AG09319 (cell line): ENCODE data around the gene CATSPERZ.

ENCODE experiments used
- DNase-seq: peaks from one replicate; pipeline ENCODE4 v3.0.0-alpha.2; 2010; ENCODE audit warnings: low read depth; ENCODE audit errors: extremely low read depth
- TF ChIP-seq, protein P1 (sequence below): IDR thresholded peaks from 2 replicates; pipeline ENCODE4 v1.5.1; 2011; ENCODE audit warnings: low read depth, mild to moderate bottlenecking, inconsistent platforms, low read length, moderate library complexity

Gene CATSPERZ

DNA sequence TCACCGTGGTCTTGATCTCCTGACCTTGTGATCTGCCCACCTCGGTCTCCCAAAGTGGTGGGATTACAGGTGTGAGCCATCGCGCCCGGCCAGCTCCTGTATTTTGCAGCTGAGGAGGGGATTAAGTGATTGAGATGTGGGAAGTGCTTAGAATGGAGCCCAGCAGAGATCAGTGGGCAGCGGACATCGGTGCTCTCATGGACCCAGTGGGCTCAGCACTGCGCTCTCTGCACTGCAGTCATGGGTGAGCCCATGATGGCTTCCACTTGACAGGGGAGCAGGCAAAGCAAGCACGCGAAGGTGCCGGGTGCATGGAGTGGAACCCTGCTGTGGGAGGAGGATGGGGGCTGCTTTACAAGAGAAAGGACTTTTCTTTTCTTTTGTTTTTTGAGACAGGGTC is 30.7 kb downstream of the CATSPERZ start:
- no peak for DNase-seq
- TF ChIP-seq, protein P1, sequence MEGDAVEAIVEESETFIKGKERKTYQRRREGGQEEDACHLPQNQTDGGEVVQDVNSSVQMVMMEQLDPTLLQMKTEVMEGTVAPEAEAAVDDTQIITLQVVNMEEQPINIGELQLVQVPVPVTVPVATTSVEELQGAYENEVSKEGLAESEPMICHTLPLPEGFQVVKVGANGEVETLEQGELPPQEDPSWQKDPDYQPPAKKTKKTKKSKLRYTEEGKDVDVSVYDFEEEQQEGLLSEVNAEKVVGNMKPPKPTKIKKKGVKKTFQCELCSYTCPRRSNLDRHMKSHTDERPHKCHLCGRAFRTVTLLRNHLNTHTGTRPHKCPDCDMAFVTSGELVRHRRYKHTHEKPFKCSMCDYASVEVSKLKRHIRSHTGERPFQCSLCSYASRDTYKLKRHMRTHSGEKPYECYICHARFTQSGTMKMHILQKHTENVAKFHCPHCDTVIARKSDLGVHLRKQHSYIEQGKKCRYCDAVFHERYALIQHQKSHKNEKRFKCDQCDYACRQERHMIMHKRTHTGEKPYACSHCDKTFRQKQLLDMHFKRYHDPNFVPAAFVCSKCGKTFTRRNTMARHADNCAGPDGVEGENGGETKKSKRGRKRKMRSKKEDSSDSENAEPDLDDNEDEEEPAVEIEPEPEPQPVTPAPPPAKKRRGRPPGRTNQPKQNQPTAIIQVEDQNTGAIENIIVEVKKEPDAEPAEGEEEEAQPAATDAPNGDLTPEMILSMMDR = no peak

DNA sequence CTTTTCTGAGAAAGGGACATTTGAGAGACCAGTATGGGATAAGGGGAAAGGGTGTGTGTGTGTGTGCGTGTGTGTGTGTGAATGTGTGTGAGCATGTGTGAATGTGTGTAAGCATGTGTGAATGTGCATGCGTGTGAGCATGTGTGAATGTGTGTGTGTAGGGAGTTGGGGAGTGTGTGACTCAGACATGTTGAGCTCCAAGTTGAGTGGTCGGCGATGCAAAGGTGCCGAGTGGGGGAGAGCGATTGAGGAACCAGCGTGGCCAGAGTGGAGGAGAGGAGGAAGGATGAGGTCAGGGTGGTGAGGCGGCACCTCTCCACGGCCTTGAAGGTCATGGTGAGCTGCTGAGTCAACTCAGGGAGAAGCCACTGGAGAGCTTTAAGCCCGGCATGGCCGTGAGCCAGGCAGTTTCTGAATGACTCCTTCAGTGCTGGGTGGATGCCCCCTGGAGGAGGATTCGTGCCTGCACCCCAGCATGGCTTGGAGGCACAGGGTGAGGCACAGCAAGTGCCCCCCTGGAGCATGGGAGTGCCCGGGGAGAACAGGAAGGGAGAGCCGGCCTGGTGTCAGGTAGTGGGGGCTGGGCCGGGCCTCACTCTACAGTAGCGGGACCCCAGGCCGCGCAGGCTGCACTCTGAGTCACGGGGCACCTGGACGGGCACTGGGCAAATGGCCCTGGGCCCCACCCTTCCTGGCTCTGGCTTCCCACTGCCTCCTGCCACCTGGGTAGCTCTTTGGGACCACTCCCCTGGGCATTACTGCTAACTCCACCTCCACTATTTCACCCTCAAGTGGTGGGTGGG is 31.6 kb downstream of the CATSPERZ start:
- TF ChIP-seq, protein P1 = peak; percentile 76
- DNase-seq = peak; percentile 75

DNA sequence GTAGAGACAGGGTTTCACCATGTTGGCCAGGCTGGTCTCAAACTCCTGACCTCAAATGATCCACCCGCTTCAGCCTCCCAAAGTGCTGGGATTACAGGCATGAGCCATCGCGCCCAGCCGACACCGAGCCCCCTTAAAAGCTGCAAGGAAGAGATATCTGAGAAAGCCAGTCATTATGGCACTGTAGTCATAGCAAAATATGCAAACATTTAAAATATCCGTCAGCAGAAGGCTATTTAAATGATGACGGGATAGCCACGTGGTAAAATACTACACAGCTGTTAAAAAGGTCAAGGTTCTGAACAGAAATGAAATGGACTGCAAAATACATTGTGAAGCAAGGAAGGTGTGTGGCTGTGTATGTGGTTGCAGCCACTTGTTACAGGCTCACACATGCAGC is 33.4 kb downstream of the CATSPERZ start:
- no peak for DNase-seq
- TF ChIP-seq, protein P1 = no peak

DNA sequence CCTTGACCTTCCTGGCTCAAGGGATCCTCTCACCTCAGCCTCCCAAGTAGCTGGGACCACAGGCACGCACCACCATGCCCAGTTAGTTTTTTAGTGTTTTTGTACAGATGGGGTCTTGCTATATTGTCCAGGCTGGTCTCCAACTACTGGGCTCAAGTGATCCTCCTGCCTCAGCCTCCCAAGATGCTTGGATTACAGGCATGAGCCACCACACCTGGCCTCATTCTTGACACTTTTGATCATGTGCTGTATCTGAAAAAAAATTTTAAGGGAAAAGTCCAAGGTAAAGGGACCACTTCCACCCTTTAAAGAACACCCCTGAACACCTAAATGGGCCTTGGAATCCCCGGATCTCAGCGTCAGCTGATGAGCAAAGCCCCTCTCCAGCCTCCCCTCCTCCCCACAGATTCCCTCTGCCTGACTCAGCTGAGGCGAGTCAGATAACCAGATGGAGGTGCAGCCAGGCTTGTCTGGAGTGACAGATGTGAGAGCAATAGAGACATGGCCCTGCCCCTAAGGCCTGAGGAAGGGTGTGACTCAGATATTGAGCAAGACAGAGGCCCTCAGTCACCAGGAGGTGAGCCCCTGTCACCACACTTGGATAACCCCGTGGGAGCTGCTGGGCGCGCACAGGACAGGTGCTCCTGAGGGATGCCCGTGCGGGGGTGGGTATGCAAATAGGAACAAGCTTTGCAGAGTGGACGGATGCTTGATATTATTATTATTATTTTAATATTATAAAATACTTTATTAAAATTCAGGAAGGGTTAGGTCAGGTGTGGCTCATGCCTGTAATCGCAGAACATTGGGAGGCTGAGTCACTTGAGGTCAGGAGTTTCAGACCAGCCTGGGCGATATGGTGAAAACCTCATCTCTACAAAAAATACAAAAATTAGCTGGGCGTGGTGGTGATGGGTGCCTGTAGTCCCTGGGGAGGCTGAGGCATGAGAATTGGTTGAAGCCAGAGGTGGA is 34.9 kb downstream of the CATSPERZ start:
- TF ChIP-seq, protein P1 = no peak
- peak; percentile 69 for DNase-seq

DNA sequence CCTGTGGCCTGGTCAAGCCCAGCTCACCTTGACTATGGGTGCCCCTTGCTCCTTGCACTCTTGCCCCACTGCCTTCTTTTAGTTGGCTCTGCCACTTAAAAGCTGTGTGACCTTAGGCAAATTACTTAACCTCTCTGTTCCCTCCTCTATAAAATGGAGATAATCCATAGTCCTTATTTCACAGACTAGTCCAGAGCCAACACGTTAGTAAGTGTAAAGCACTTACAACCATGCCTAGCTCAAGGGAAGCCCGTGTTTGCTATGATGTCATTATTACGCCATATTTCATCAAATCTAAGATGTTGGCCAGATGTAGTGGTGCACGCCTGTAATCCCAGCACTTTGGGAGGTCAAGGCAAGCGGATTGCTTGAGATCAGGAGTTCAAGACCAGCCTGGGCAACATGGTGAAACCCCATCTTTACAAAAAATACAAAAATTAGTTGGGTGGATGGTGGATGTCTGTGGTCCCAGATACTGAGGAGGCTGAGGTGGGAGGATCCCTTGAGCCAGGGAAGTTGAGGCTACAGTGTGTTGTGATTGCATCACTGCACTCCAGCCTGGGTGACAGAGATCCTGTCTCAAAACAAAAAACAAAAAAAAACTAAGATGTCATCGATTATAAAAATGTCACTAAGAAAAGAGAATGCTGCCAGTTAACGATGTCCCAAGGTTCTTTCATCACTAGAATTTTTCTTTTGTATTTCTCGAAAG is 37.5 kb downstream of the CATSPERZ start:
- TF ChIP-seq, protein P1 = no peak
- DNase-seq = no peak

DNA sequence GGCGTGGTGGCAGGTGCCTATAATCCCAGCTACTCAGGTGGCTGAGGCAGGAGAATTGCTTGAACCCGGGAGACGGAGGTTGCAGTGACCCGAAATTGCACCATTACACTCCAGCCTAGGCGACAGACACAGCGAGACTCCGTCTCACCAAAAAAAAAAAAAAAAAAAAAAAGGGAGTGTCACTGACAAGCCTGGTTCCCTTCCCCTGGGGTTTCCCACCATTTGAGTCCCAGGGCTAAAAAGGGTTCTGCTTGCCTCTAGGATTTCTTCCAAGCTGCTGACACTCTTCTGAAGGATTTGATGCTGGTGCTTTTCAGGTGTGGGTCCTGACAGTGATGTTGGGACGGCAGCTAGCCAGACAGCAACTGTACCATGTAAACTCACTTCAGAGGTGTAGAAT is 38.6 kb downstream of the CATSPERZ start:
- no peak for DNase-seq
- TF ChIP-seq, protein P1 = no peak
